Stimulated activated CD4-positive, alpha-beta T cell treated with anti-CD3 and anti-CD28 coated beads, Interleukin-1b, Interleukin-23, amount 100 ng/mL, for 1 hour (primary cell): ENCODE data around the gene TBC1D1.

Experiments used
- DNase-seq, 2 donors: peaks; one replicate each; pipeline ENCODE4 v3.0.0-alpha.2; 2020; ENCODE audit warnings: low read depth in 2 of 2

The TBC1D1 gene

GRCh38 chr4:38167973-38168372, 277.1 kb downstream of the TBC1D1 start:
- no peak for DNase-seq

GRCh38 chr4:38169524-38169923, 278.6 kb downstream of the TBC1D1 start:
- no peak for DNase-seq

- DNase-seq = no peak
Measured at GRCh38 chr4:38170338-38171169, 279.7 kb downstream of the TBC1D1 start.

- DNase-seq = no peak
Measured at GRCh38 chr4:38172078-38172477, 281.2 kb downstream of the TBC1D1 start.

GRCh38 chr4:38173935-38174518, 283.1 kb downstream of the TBC1D1 start:
- DNase-seq = no peak

- DNase-seq = no peak
Measured at GRCh38 chr4:38174801-38175200, 283.9 kb downstream of the TBC1D1 start.

GRCh38 chr4:38176165-38176564, 285.3 kb downstream of the TBC1D1 start:
- DNase-seq = no peak

GRCh38 chr4:38177035-38177546, 286.2 kb downstream of the TBC1D1 start:
- peak in 1 of 2 donors; percentile 8 for DNase-seq

- no peak for DNase-seq
Measured at GRCh38 chr4:38177641-38178391, 286.9 kb downstream of the TBC1D1 start.

- DNase-seq = no peak
Measured at GRCh38 chr4:38178392-38178995, 287.6 kb downstream of the TBC1D1 start.

- DNase-seq = peak; percentile 47 to 54
Measured at GRCh38 chr4:38179690-38180377, 288.9 kb downstream of the TBC1D1 start.

- DNase-seq = no peak
Measured at GRCh38 chr4:38180456-38180855, 289.6 kb downstream of the TBC1D1 start.

- DNase-seq = no peak
Measured at GRCh38 chr4:38181286-38181685, 290.4 kb downstream of the TBC1D1 start.

- no peak for DNase-seq
Measured at GRCh38 chr4:38182334-38182998, 291.6 kb downstream of the TBC1D1 start.

GRCh38 chr4:38184404-38184803, 293.5 kb downstream of the TBC1D1 start:
- no peak for DNase-seq

- no peak for DNase-seq
Measured at GRCh38 chr4:38185406-38186144, 294.7 kb downstream of the TBC1D1 start.

- DNase-seq = no peak
Measured at GRCh38 chr4:38188136-38188535, 297.3 kb downstream of the TBC1D1 start.

- no peak for DNase-seq
Measured at GRCh38 chr4:38188631-38189101, 297.8 kb downstream of the TBC1D1 start.
